Fibroblast of skin of right quadriceps (primary cell): ENCODE measurements around the gene FCGR1A.
"Not testable (repeated sequence)": the region's sequence is repeated elsewhere in the genome, so short reads cannot be mapped to it uniquely, and the experiment has no call there.

Experiments
- DNase-seq: peaks from one replicate; pipeline ENCODE4 v3.0.0-alpha.2; 2013

FCGR1A gene

DNA sequence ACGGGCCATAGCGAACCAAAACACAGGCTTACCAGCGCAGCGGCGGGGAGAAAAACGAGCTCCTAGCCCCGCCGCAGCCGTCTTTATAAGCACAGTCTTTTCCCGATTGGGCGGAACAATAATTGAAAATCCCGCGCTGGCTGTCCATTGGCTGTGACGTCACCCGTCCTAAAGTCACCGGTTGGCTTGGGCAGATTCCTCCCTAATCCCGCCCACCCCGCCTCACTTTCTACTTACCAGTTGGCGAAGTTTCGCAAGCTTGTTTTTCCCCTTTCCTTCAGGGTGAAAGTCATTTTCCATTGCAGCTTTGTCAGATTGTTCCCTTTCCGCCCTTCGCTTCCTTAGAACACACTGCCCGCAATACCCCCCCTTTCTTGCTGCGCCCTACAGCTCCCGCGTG lies 58.7 kb downstream of the FCGR1A start:
- not testable (repeated sequence) for DNase-seq
